ENCODE data around the gene ENTR1.

ENTR1 gene

DNA sequence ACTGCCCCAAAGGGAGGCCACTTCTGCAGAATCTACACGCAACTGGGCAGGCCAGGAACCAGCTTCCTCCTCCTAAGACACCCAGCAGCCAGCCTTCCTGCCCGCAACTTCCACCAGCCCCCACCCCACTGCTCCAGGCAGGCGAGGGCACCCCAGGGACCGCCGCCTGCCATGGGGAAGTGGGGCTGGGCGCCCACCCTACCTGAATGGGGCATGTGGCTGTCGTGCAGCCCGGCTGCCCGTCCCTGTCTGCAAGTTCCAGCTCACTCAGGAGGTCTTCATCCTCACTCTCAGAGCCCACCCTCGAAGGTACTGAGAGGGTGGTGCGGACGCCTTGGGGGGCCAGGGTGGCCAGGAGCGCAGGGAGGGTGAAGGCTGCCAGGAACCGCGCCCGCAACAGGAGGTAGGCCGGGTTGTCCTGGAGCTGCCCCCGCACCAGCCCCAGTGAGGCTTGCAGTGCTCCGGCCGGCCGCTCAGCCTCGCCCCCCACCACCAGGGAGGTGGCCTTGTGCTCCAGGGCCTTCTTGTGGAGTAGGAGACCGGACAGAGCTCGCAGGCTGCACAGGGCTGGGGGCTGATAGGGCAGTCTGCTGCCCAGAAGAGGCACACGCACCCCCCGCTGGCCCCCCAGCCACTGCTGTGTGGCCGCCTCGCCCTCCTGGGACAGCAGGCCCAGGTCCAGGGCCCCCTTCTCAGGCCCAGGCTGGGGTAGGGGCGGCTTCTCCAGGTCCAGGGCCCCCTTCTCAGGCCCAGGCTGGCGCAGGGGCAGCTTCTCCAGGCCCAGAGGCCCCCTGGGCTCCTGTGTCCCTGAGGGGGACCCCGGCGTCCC lies 32.9 kb downstream of the ENTR1 start:
- peak in 4 of 51 donors; percentile 8 to 16 (median 11) for DNase-seq

GRCh38 chr9:136376457-136376856 lies 34.0 kb downstream of the ENTR1 start:
- DNase-seq, result no peak

- no peak for DNase-seq
Observed at GRCh38 chr9:136375096-136375495, 35.3 kb downstream of the ENTR1 start.

- no peak for DNase-seq
Observed at GRCh38 chr9:136374183-136374575, 36.2 kb downstream of the ENTR1 start.

DNA sequence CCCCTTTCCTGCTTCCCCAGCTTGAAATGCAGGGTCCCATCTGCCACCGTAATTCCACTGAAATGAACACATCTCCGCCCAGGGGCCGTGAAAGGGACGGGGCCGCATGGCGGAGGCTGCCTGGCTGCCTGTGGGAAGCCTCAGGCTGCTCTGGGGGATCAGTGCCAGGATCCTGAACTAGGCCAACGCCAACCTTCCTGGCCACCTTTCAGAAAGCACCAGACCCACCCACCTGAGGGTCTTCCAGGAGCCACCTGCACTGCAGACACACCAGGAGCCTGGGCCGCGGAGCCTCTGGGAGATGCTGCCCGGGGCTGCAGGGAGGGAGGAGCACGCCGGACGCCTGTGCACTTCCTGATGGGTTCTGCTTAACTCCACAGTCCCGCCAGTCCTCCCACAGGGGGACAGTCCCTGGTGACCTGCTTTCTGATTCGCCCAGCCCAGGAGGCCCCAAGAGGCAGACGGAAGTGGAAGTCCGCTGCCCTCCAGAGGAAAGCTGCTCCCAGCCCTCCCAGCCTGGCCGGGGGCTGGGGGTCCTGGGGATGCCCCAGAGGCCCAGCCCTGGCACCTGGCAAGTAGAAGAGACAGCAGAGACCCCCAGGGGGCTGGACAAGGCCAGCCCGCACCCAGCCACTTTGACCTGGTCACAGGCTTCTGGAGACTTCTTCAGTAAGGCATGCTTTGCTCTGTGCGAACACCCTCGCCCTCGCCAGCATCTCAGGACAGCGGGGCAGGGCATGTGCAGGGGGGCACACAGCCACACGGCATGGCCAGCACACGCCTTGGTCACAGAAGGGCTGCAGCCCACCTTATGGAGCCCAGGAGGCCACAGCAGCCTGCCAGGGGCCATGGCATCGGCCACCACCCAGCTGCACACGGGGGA lies 36.9 kb downstream of the ENTR1 start, which contains the start of gene CARD9:
TSS of gene CARD9 (minus strand) at position 370 of the 883 bp plus-strand sequence. CDS start 1,591 bp downstream, outside the sequence.
- DNase-seq, result peak in 22 of 51 donors; percentile 13 to 52 (median 31)

- DNase-seq, result peak in 22 of 51 donors; percentile 13 to 53 (median 32)
Observed at GRCh38 chr9:136372561-136373299, 37.7 kb downstream of the ENTR1 start.

- DNase-seq, result no peak
Observed at GRCh38 chr9:136372006-136372405, 38.4 kb downstream of the ENTR1 start.

DNA sequence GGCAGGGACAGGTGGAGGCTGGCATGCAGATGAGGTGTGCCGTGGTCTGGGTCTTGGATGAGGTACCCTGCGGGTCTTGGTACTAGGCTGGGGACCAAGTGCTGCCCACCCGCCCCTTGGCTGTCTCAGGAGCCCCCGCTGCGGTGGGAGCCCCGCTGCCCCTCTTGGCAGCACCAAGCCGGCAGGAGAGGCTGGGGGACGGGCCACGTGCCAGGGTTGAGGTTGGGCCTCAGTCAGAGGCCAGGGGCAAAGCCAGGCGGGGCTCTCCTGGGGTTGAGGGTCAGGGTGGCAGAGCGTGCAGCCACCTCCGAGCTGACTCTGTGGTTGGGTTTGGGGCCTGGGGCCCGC lies 38.9 kb downstream of the ENTR1 start:
- DNase-seq, result no peak

DNA sequence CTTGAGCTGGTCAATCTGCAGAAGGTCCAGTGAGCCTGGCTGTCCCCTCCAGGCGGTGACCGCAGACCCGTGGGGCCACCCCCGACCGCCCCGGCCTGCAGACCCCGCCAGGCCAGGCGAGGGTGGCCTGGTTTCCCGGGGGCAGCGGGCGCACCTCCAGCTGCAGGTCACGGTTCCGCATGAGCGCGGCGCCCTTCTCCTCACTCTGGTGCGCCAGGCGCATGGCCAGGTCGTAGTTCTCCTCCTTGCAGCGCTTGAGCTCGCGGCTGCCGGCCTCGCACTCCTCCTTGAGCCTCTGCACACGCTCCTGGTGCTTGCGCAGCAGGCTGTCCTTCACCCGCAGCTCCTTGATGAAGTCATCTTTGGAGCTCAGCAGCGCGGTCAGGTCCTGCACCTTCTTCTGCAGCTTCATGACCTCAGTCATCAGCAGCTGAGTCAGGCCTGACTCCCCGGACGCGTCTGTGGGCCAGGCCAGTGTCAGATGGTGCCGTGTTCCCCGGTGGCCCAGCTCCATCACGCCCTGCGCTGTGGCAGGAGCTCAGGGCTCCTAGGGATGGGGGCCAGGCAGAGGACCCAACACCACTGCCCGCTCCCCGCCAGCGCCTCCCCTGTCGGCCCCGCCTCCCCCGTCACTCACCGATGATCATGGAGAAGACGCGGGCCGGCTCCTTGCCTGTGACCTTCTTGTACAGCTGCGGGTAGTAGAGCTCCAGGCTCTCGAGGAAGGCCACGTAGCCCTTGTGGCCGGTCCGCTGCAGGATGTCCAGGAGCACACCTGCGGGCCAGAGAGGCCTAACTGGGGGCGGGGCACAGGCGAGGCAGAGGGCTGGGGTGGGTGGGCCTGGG lies 39.5 kb downstream of the ENTR1 start:
- DNase-seq, result no peak

DNA sequence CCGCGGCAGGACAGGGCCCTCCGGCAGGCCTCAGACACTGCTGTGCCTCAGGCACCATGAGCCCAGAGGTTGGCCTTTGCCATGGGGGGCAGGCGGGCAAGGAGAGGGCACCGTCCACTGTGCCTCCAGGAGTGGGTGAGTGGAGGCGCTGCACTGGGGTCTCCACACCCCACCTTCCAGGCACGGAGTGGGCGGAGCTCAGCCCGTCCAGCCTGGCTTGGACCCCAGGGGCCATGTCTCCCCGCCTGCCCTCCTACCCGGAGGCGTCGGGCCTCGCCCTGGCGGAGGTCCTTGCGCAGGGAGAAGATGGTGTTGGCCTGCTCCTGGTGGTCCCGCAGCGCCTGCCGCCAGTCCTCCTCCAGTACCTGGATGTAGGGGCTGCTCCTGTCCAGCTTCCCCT lies 40.4 kb downstream of the ENTR1 start:
- no peak for DNase-seq

GRCh38 chr9:136368190-136368589 lies 42.2 kb downstream of the ENTR1 start:
- no peak for DNase-seq

DNA sequence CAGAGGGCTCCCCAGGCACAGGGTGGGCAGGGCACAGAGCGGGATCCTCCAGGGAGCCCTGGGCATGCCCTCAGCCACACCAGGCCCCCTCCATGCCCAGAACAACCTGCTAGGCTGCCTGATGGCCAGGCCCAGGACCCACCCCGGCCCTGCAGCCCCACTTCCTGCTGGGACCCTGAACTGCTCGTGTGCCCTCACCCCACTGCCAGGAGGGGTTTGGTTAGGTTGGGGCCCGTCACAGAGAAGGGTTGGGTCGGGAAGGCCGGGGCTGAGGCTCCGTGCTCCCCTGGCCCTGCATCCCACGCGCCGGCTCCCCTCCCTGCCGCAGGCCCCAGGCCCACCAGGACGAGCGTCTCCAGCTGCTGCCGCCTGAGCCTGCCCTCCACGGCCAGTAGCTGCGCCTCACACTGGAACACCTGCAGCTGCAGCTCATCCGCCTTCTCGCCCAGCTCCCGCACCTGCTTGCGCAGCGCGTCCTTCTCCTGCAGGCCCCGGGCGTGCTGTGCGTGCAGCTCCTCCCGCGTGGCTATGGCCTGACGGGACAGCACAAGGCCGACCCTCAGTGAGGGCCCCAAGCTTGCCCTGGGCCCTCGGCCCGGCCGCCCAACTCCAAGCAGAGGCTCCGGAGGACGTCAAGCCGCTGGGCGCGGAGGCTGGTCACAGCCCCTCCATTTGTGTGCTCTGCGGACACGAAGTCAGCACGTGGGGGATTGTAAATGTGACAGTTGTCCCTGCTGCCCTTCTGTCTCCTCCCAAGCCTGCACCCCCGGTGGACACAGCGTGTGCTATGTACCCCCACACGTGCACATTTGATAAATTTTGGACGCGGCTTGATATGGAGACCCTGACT lies 42.9 kb downstream of the ENTR1 start:
- no peak for DNase-seq

DNA sequence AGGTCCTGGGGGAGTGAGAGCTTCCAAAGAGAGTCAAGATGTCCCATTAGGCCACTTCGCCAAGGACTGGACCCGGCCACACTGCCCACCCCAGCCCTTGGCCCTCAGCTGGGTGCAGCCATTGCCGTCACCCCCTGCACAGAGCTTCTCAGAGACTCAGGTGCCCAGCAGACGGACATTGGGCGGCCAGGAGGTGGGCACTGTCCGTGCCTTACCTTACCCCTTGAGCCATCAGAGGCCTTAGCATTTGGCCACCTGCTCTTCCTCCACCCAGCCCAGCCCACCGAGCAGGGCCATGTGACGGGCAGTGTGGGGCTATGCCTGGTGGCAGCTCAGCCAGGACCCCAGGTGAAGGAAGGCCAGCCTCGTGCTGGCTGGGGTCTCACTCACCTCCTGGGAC lies 43.6 kb downstream of the ENTR1 start:
- no peak for DNase-seq

DNA sequence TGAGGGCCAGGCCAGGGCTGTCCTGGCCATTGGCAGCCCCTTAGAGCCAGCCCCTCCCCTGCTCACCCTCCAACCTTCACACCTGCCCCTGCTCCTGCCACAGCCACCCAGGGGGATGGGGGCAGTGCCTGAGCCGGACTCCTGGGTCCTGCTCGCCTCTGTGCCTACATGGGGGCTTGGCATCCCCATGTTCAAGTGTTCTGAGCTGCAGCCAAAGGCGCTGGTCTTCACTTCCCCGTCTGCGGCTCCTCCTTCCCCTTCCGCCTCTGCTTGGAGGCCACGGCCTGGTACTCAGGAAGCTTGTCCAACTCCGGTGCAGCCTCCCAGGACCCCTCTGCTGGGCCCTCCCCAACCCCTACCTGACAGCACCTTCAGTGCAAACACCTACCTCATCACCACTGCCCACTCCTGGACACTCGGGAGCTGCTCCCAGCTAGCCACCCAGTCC lies 44.6 kb downstream of the ENTR1 start:
- peak in 1 of 51 donors; percentile 21 for DNase-seq

DNA sequence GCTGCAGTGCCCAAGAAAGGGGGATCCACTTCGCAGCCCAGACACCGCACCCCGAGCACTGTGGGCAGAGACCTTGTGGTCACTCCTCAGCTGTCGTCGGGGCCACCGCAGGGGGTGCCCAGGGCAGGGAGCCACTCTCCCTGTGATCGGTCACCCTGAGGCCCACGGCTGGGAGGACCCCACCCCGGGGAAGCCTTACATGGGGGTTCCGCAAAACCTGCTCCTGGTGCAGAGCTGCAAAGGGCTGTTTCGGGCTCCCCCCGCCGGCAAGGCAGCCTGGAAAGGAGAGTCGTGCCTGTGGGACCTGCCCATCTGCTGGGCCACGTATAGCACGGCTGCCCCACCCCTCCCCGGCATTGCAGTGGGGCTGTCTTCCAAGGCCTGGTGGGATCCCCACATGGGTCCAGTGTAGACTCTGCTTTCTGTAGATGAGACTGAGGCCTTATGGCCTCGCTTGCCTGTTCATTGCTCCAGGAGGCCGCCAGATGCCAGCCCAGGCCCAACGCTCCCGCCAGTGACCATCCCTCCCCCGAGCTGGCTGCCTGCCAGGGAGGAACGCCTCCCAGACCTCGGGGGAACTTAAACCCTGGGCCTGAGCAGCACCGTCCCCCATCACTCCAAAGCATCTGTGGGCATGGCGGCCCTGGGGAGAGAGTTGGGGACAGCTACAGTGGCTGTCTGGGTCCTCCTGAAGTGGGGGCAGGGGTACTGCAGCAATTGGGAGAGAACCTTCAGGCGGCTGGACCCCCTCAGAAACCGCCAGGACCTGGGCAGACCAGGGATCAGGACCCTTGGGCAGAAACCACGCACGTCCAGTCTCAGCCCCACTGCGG lies 45.3 kb downstream of the ENTR1 start:
- peak in 2 of 51 donors; percentile 22 to 30 for DNase-seq

DNA sequence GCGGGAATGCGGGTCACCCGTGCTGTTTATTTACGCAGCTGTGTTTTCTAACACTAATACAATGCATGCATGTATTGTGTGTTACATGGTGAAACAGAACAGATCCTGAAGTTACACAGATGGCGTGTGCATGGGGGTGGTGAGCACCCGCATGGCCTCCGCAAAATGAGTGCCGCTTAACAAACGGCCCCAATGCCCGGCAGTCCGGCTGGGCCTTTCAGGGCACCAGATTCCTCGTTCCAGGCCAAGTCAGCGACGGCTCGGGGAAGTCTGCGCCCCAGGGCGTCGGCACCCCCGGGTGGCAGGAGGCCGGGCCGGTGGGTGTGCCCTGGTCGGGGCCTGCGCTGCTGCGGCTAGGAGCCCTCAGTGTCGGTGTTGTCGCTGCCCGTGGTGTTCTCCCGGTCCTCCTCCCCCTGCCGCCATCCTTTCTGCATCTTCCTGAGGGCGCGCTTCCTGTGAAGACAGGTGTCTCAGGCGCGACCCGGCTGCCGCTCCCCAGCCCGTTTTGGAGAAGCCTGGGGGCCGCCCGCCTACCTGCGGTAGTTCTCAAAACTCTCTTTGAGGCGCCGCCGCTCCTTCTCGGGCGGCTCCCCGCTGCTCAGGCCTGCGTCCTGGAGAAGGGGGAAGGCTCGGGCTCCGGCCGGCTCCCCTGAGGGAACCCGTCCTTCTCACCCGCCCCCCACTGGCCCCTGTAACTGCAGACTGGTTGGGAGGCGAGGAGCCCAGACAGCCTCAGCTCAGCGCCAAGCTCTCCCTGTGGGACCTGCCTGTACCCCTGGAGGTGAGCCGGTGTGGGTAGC lies 46.3 kb downstream of the ENTR1 start:
- no peak for DNase-seq

DNA sequence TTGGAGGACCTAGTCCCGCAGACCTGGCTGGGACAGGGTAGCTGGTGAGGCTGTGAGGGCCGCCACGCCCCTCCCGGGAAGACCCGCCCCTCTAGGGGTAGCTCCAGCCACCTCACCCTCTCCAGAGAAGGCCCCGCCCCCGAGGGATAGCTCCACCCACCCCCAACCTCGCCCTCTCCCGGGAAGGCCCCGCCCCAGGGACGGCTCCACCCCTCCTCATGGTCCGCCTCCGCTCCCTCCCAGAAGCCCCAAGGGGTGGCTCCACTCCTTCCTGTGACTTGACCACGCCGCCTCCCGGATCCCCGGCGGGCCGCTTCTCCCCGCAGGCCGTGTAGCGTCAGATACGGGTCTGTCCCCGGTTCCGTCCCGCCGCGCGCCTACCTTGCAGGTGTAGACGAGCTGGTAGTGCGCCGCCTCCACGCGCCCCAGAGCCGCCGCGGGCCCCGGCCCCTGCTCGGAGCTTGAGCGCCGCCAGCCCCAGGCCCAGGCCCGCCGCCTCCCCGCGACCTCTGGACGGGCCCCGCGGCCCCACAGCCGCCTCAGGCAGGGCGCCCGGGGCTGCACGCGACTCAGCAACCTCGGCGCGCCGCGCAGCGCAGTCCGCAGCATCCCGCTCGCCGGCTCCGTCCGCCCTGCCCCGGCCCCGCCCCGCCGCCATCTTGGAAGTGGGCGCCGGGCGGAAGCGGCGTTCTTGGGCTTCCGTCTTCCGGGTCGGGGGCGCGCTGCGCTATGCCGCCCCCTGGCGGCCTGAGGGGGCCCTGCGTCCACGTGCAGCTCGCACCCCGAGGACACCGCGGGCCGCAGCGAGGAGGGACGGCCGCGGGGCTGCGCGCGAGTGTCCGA lies 47.1 kb downstream of the ENTR1 start, which contains the start of gene DNLZ:
TSS of gene DNLZ (minus strand) at position 639 of the 843 bp plus-strand sequence. CDS start at position 609, 30 bp downstream.
- DNase-seq, result peak; percentile 28 to 98 (median 90)
